Measurements from ENCODE around the gene ATP8B1.

GRCh38 chr18:57785751-57786437 is 17.2 kb downstream of the ATP8B1 start:
- TF ChIP-seq POLR2AphosphoS5 (IDR thresholded peaks at IDR 0.05; ENCODE audit: insufficient read depth, low read depth, low read length) (no peak), EZH2 (IDR thresholded peaks at IDR 0.05; ENCODE audit: borderline replicate concordance, low read depth, low read length, severe bottlenecking) (no peak), MAX (IDR thresholded peaks at IDR 0.05; ENCODE audit: insufficient read depth, insufficient read length) (no peak), FOS (IDR thresholded peaks at IDR 0.05; ENCODE audit: borderline replicate concordance, insufficient read depth, low read length) (no peak)
- TF ChIP-seq, protein P1, sequence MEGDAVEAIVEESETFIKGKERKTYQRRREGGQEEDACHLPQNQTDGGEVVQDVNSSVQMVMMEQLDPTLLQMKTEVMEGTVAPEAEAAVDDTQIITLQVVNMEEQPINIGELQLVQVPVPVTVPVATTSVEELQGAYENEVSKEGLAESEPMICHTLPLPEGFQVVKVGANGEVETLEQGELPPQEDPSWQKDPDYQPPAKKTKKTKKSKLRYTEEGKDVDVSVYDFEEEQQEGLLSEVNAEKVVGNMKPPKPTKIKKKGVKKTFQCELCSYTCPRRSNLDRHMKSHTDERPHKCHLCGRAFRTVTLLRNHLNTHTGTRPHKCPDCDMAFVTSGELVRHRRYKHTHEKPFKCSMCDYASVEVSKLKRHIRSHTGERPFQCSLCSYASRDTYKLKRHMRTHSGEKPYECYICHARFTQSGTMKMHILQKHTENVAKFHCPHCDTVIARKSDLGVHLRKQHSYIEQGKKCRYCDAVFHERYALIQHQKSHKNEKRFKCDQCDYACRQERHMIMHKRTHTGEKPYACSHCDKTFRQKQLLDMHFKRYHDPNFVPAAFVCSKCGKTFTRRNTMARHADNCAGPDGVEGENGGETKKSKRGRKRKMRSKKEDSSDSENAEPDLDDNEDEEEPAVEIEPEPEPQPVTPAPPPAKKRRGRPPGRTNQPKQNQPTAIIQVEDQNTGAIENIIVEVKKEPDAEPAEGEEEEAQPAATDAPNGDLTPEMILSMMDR (IDR thresholded peaks at IDR 0.05; ENCODE audit: extremely low read depth in 1 of 2, insufficient read depth in 1 of 2, low read depth in 1 of 2, low read length in 2 of 2), result no peak

All from endothelial cell of umbilical vein (primary cell).